T-cell (primary cell): Measurements from ENCODE around the gene MAP4. TPM values are rescaled to one million over a fixed set of nuclear protein-coding genes. Genes with fewer than 3 reads are reported as not detected.

Experiments used
- ATAC-seq, 4 experiments: fragments of 200-7000 bp in 3 of 4; fragments of 150-1000 bp in 1 of 4; cut with Tn5 transposase; replicated peaks in 1 of 4; 1 replicate in 3 of 4; 2 replicates in 1 of 4; pipeline ENCODE4 v1.10.0; 2021; ENCODE audit warnings: moderate library complexity in 3 of 4, mild to moderate bottlenecking in 2 of 4, moderate number of reproducible peaks in 1 of 4
- CTCF ChIA-PET, 2 donors: fragments of 300-600 bp; sonication (Branson Sonifier 250); formaldehyde crosslinking; loops; one replicate each; lab custom pipeline; 2022; ENCODE audit warnings: antibody characterized with exemption in 2 of 2; lab: Charles Lee
- POLR2A ChIA-PET, 2 donors: fragments of 300-600 bp; sonication (Branson Sonifier 250); formaldehyde crosslinking; loops; one replicate each; lab custom pipeline; 2022; ENCODE audit warnings: antibody characterized with exemption in 2 of 2; lab: Charles Lee
- DNase-seq, 35 experiments: peaks; one replicate each; pipeline versions ENCODE4 v3.0.0 to v3.0.0-alpha.2; 2013 to 2023
- H3K27ac ChIP-seq: one replicate; pipeline ENCODE4 v1.5.1; 2013; ENCODE audit warnings: low read length
- H3K27me3 ChIP-seq, 2 experiments: replicated peaks in 1 of 2; 1 replicate in 1 of 2; 2 replicates in 1 of 2; pipeline versions ENCODE4 v1.6.1 to v1.7.0; 2013; ENCODE audit warnings: low read length in 1 of 2, mixed read lengths in 1 of 2; ENCODE audit not compliant: control insufficient read depth in 2 of 2, insufficient read depth in 2 of 2; ENCODE audit errors: extremely low read depth in 1 of 2
- H3K36me3 ChIP-seq, 2 donors: 1 replicate in 1 of 2; 2 replicates in 1 of 2; pipeline versions ENCODE4 v1.6.1 to v1.7.0; 2013; ENCODE audit warnings: low read length in 1 of 2; ENCODE audit not compliant: control insufficient read depth in 2 of 2, insufficient read depth in 1 of 2; ENCODE audit errors: extremely low read depth in 1 of 2
- H3K4me1 ChIP-seq, 2 experiments: 1 replicate in 1 of 2; 2 replicates in 1 of 2; pipeline versions ENCODE4 v1.6.1 to v1.7.0; 2013; ENCODE audit warnings: low read length in 2 of 2, mixed read lengths in 1 of 2; ENCODE audit not compliant: insufficient read depth in 2 of 2, control insufficient read depth in 1 of 2; ENCODE audit errors: extremely low read depth in 1 of 2
- H3K4me3 ChIP-seq, 2 donors: 1 replicate in 1 of 2; 2 replicates in 1 of 2; pipeline versions ENCODE4 v1.5.1 to v1.7.0; 2013; ENCODE audit warnings: mild to moderate bottlenecking in 2 of 2, low read length in 1 of 2, moderate library complexity in 1 of 2; ENCODE audit not compliant: control insufficient read depth in 1 of 2; ENCODE audit errors: extremely low read depth in 1 of 2
- H3K9me3 ChIP-seq: 2 replicates; pipeline ENCODE4 v1.7.0; 2013
- H3K27ac Mint-ChIP-seq, 2 donors: one replicate each; pipeline ENCODE4 v1.8.0; 2020 to 2021; ENCODE audit warnings: mild to moderate bottlenecking in 2 of 2, mixed read lengths in 2 of 2
- H3K27me3 Mint-ChIP-seq, 2 donors: one replicate each; pipeline ENCODE4 v1.8.0; 2021 to 2022; ENCODE audit warnings: mixed read lengths in 2 of 2
- H3K36me3 Mint-ChIP-seq: one replicate; pipeline ENCODE4 v1.8.0; 2021; ENCODE audit warnings: mixed read lengths
- H3K4me1 Mint-ChIP-seq, 3 donors: one replicate each; pipeline ENCODE4 v1.8.0; 2020 to 2022; ENCODE audit warnings: mixed read lengths in 3 of 3, mild to moderate bottlenecking in 1 of 3
- H3K4me3 Mint-ChIP-seq, 3 donors: one replicate each; pipeline ENCODE4 v1.8.0; 2020 to 2022; ENCODE audit warnings: mild to moderate bottlenecking in 3 of 3, mixed read lengths in 3 of 3, moderate library complexity in 3 of 3
- H3K9me3 Mint-ChIP-seq, 3 donors: one replicate each; pipeline ENCODE4 v1.8.0; 2020 to 2022; ENCODE audit warnings: mixed read lengths in 3 of 3
- WGBS: methylation state at CpG from one replicate; pipeline ENCODE4 v1.1.5; 2013; ENCODE audit warnings: missing lambda C conversion rate; ENCODE audit not compliant: insufficient coverage; 5-methylcytosine and 5-hydroxymethylcytosine counted together
- total RNA-seq, 35 experiments: library from RNA in 6 of 35; stranded (reverse) in 6 of 35; fragments of 120-200 nt in 1 of 35; gene quantifications; one replicate each; pipeline versions ENCODE4 v1.2.1 to v1.2.4 and lab custom pipeline; 2013 to 2026

MAP4 gene
- total RNA-seq, 5 donors from 2014 or later (not counting 1 experiment from before 2014, with no cell fraction given): 60.7 to 85.1 (median 76.7) TPM

- peaks cover 0 to 3% (median 2%) of the 10 kb centered on the region in 3 donors for H3K4me1 Mint-ChIP-seq
- ATAC-seq: no peak
These were observed 76.0 kb downstream of the MAP4 start for GRCh38 chr3:47940232-47940631.

GRCh38 chr3:47932421-47932820, 83.8 kb downstream of the MAP4 start:
- DNase-seq: no peak
- no peak overlapping the region for H3K4me3 ChIP-seq
- peaks cover 12% of the 10 kb centered on the region for H3K36me3 Mint-ChIP-seq
- 100% methylated on average over 3 of the region's 5 CpGs for WGBS
- no peaks in the 10 kb centered on the region for H3K27me3 Mint-ChIP-seq
- no peaks in the 10 kb centered on the region for H3K4me1 ChIP-seq
- no peaks in the 10 kb centered on the region for H3K9me3 Mint-ChIP-seq
- H3K27ac ChIP-seq: no peak overlapping the region
- peaks cover 0 to 2% (median 0%) of the 10 kb centered on the region in 3 donors for H3K4me1 Mint-ChIP-seq
- no peaks in the 10 kb centered on the region for H3K27me3 ChIP-seq
- ChIA-PET POLR2A (no interaction called here), CTCF (no interaction called here)
- no peak for ATAC-seq
- H3K9me3 ChIP-seq: no peaks in the 10 kb centered on the region
- no peak overlapping the region for H3K27ac Mint-ChIP-seq
- peaks cover 2 to 5% of the 10 kb centered on the region in 2 donors for H3K36me3 ChIP-seq
- no peak overlapping the region for H3K4me3 Mint-ChIP-seq

More at GRCh38 chr3:47940232-47940631, 76.0 kb downstream of the MAP4 start:
- H3K27me3 ChIP-seq: no peaks in the 10 kb centered on the region
- ChIA-PET CTCF (no interaction called here), POLR2A (no interaction called here)
- H3K4me3 ChIP-seq: no peak overlapping the region
- whole genome bisulfite sequencing: no CpG with 5 or more reads among the region's 1 CpG
- no peaks in the 10 kb centered on the region for H3K27me3 Mint-ChIP-seq
- DNase-seq: no peak
- H3K9me3 ChIP-seq: no peaks in the 10 kb centered on the region
- no peaks in the 10 kb centered on the region for H3K36me3 ChIP-seq
- H3K4me1 ChIP-seq: no peaks in the 10 kb centered on the region
- no peaks in the 10 kb centered on the region for H3K9me3 Mint-ChIP-seq
- H3K27ac ChIP-seq: no peak overlapping the region
- no peak overlapping the region for H3K4me3 Mint-ChIP-seq
- no peaks in the 10 kb centered on the region for H3K36me3 Mint-ChIP-seq
- no peak overlapping the region for H3K27ac Mint-ChIP-seq

DNA sequence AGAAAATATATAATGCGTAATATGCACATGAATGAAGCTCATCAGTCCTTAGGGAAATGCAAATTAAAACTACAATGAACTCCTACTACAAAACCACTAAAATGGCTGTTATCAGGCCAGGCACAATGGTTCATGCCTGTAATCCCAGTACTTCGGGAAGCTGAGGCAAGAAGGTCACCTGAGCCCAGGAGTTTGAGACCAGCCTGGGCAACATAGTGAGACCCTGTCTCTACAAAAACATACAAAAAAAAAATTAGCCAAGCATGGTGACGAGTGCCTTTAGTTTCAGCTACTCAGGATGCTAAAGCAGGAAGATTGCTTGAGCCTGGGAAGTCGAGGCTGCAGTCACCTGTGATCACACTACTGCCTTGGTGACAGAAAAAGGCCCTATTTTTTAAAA, 85.2 kb downstream of the MAP4 start:
- Mint-ChIP-seq H3K4me1 (peaks cover 0 to 2% (median 0%) of the 10 kb centered on the region in 3 donors), H3K27me3 (no peaks in the 10 kb centered on the region), H3K9me3 (no peaks in the 10 kb centered on the region), H3K36me3 (peaks cover 19% of the 10 kb centered on the region), H3K4me3 (no peak overlapping the region), H3K27ac (no peak overlapping the region)
- 98% methylated on average over 4 of the region's 4 CpGs for WGBS
- H3K27ac ChIP-seq: no peak overlapping the region
- no peaks in the 10 kb centered on the region for H3K27me3 ChIP-seq
- H3K4me3 ChIP-seq: no peak overlapping the region
- ChIA-PET POLR2A (interaction anchor here in 1 of 2 donors (0.7 kb wide), 1 partner anchor 984 kb away, joined by 7 read pairs; no protein-coding TSS in a partner anchor), CTCF (interaction anchor here in 1 of 2 donors (0.6 kb wide), 1 partner anchor 16 kb away, joined by 3 read pairs; no protein-coding TSS in a partner anchor)
- H3K9me3 ChIP-seq: no peaks in the 10 kb centered on the region
- DNase-seq (no peak), ATAC-seq (no peak)
- peaks cover 5 to 12% of the 10 kb centered on the region in 2 donors for H3K36me3 ChIP-seq
- H3K4me1 ChIP-seq: no peaks in the 10 kb centered on the region

GRCh38 chr3:47916696-47917095, 99.5 kb downstream of the MAP4 start:
- Histone ChIP-seq H3K9me3 (no peaks in the 10 kb centered on the region), H3K27ac (no peak overlapping the region), H3K4me1 (no peaks in the 10 kb centered on the region), H3K4me3 (no peak overlapping the region), H3K27me3 (no peaks in the 10 kb centered on the region), H3K36me3 (peaks cover 24 to 44% of the 10 kb centered on the region in 2 donors)
- H3K4me1 Mint-ChIP-seq: no peaks in the 10 kb centered on the region
- H3K9me3 Mint-ChIP-seq: no peaks in the 10 kb centered on the region
- no peak for DNase-seq
- no peak for ATAC-seq
- ChIA-PET POLR2A (no interaction called here), CTCF (no interaction called here)
- H3K4me3 Mint-ChIP-seq: no peak overlapping the region
- H3K27ac Mint-ChIP-seq: no peak overlapping the region
- no peaks in the 10 kb centered on the region for H3K27me3 Mint-ChIP-seq
- H3K36me3 Mint-ChIP-seq: peaks cover 60% of the 10 kb centered on the region
- 94% methylated on average over 2 of the region's 2 CpGs for WGBS

DNA sequence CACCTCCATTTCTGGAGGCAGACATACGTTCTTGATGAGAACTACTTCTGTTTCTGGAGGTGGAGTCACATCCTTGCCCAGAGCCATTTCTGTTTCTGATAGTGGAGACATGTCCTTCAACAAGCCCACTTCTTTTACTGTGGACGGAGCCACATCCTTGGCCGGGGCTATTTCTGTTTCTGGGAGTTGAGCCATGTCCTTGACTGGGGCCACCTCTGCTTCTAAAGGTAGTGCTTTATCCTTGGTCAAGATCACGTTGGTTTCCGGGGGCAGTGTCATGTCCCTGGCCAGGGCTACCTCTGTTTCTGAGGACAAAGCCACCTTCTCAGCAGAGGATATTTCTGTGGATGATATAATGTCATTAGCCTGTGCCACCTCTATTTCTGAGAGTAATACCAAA, 100.0 kb downstream of the MAP4 start:
- Histone ChIP-seq H3K4me1 (no peaks in the 10 kb centered on the region), H3K27ac (no peak overlapping the region), H3K4me3 (no peak overlapping the region), H3K36me3 (peaks cover 24 to 45% of the 10 kb centered on the region in 2 donors), H3K9me3 (no peaks in the 10 kb centered on the region), H3K27me3 (no peaks in the 10 kb centered on the region)
- Mint-ChIP-seq H3K27ac (no peak overlapping the region), H3K4me1 (no peaks in the 10 kb centered on the region), H3K4me3 (no peak overlapping the region), H3K9me3 (no peaks in the 10 kb centered on the region), H3K27me3 (no peaks in the 10 kb centered on the region), H3K36me3 (peaks cover 60% of the 10 kb centered on the region)
- ChIA-PET POLR2A (no interaction called here), CTCF (no interaction called here)
- WGBS: 100% methylated on average over 2 of the region's 5 CpGs
- ATAC-seq (no peak), DNase-seq (no peak)

- no CpG with 5 or more reads among the region's 6 CpGs for WGBS
- Histone ChIP-seq H3K36me3 (peaks cover 11 to 44% of the 10 kb centered on the region in 2 donors), H3K9me3 (no peaks in the 10 kb centered on the region), H3K27ac (no peak overlapping the region), H3K4me1 (no peaks in the 10 kb centered on the region), H3K4me3 (no peak overlapping the region), H3K27me3 (no peaks in the 10 kb centered on the region)
- Mint-ChIP-seq H3K4me3 (no peak overlapping the region), H3K27me3 (no peaks in the 10 kb centered on the region), H3K9me3 (peaks cover 0 to 2% (median 0%) of the 10 kb centered on the region in 3 donors), H3K27ac (no peak overlapping the region), H3K4me1 (no peaks in the 10 kb centered on the region), H3K36me3 (peaks cover 77% of the 10 kb centered on the region)
- CTCF ChIA-PET: no interaction called here
- DNase-seq: no peak
- no peak for ATAC-seq
- POLR2A ChIA-PET: no interaction called here
These were observed 104.2 kb downstream of the MAP4 start for GRCh38 chr3:47912006-47912504.
